ENCODE data around the gene NAA60. TPM values are rescaled to one million over a fixed set of nuclear protein-coding genes. Genes with fewer than 3 reads are reported as not detected.
A peak's percentile ranks its signal among the peaks of the same experiment; 100 is the strongest.

Gene NAA60
- total and polyA plus RNA-seq, 9 of the 15 experiments (the other 6 are each of a cell fraction or from before 2014, with no cell fraction given): 2.1 to 49.4 (median 10.3) TPM

DNA sequence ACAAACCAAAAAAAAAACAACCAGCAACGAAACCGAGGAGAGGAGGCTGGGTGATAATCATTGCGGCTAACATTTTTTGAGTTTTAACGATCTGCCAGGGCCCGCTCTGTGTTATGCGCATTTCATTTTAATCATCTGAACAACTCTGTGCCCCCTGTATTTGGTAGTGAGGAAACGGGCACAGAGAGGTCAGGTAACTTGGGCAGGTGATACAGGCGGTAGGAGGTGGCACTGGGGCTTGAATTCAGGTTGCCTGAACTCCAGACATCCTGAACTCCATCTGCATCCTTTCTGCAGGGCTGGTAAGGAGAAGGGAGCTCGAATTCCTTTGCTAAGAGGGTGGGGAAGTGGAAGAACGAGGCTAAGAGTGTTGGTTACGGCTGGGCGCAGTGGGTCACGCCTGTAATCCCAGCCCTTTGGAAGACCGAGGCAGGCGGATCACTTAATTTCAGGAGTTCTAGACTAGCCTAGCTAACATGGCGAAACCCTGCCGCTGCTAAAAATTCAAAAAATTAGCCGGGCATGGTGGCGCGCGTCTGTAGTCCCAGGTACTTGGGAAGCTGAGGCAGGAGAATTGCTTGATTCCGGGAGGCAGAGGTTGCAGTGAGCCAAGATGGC lies 58.4 kb downstream of the NAA60 start (continued):
- no peak for TF ChIP-seq PBX2 (CRISPR knock-in tag; IDR thresholded peaks at IDR 0.05; ENCODE audit: low read depth)
- TF ChIP-seq PBX2 (tag; conservative IDR thresholded peaks at IDR 0.05; ENCODE audit: low read depth): no peak

GRCh38 chr16:3503523-3503922 lies 60.0 kb downstream of the NAA60 start:
- Histone ChIP-seq H2AFZ (ENCODE audit: low read depth, low read length) (no peak overlapping the region), H4K20me1 (replicated peaks; ENCODE audit: control insufficient read depth, insufficient read depth, low read length) (no peaks in the 10 kb centered on the region), H3K4me2 (ENCODE audit: insufficient read depth, low read length) (no peak overlapping the region), H3K9ac (ENCODE audit: insufficient read depth in 1 of 2, low read depth in 2 of 2, low read length in 2 of 2) (no peak overlapping the region), H3K9me3 (replicated peaks; ENCODE audit: control insufficient read depth, insufficient read depth, low read depth, low read length) (0 out of 2 replicates have a peak, but pooled peaks cover 4% of the 10 kb centered on the region), H3K9me1 (ENCODE audit: control insufficient read depth, insufficient read depth, low read length) (no peaks in the 10 kb centered on the region), H3K79me2 (ENCODE audit: control insufficient read depth, insufficient read depth, low read length) (no peaks in the 10 kb centered on the region), H3K36me3 (ENCODE audit: control insufficient read depth, insufficient read depth, low read length) (no peaks in the 10 kb centered on the region), H3K27ac (ENCODE audit: extremely low read depth, low read depth, low read length) (no peak overlapping the region), H3K4me3 (no peak overlapping the region), H3K27me3 (ENCODE audit: control insufficient read depth in 2 of 2, insufficient read depth in 2 of 2, low read length in 2 of 2) (no peaks in the 10 kb centered on the region), H3K4me1 (replicated peaks in 1 of 2; ENCODE audit: control insufficient read depth in 2 of 2, insufficient read depth in 2 of 2, low read length in 2 of 2) (peaks cover 2 to 27% of the 10 kb centered on the region in 2 experiments; a peak in 3 of 5 replicates)
- DNase-seq (ENCODE audit: extremely low read depth in 1 of 4, low spot score in 3 of 4) (no peak), FAIRE-seq (no peak), ATAC-seq (no peak)
- in situ Hi-C loops (cut with MboI): no loop called here
- intact Hi-C loops (cut with micrococcal nuclease): loop anchor here (5.0 to 10.0 kb wide), 2 partner anchors 241 to 319 kb away; partner anchors contain the start of gene OR1F1
- TF ChIP-seq, protein P1, sequence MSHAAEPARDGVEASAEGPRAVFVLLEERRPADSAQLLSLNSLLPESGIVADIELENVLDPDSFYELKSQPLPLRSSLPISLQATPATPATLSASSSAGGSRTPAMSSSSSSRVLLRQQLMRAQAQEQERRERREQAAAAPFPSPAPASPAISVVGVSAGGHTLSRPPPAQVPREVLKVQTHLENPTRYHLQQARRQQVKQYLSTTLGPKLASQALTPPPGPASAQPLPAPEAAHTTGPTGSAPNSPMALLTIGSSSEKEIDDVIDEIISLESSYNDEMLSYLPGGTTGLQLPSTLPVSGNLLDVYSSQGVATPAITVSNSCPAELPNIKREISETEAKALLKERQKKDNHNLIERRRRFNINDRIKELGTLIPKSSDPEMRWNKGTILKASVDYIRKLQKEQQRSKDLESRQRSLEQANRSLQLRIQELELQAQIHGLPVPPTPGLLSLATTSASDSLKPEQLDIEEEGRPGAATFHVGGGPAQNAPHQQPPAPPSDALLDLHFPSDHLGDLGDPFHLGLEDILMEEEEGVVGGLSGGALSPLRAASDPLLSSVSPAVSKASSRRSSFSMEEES (CRISPR knock-in tag; IDR thresholded peaks at IDR 0.05): peak; percentile 45; the same call in 1 of the 2 replicates
- TF ChIP-seq RAD51 (IDR thresholded peaks at IDR 0.05; ENCODE audit: borderline replicate concordance, low read depth): peak; percentile 26; the same call in 1 of the 2 replicates
- TF ChIP-seq NR4A1 (CRISPR knock-in tag; IDR thresholded peaks at IDR 0.05): no peak
- no peak for TF ChIP-seq NR4A1 (tag; IDR thresholded peaks at IDR 0.05)
- no peak for TF ChIP-seq ELF1 (tag; IDR thresholded peaks at IDR 0.05)
- TF ChIP-seq TBP (optimal IDR thresholded peaks at IDR 0.05; ENCODE audit: low read depth, low read length): no peak
- TF ChIP-seq TAF9B (IDR thresholded peaks at IDR 0.05; ENCODE audit: partially characterized antibody): no peak
- BruUV-seq (replicated peaks): no TSS peak
- ChIA-PET POLR2A (interaction anchor here (1.2 kb wide), 1 partner anchor 215 kb away, joined by 3 read pairs; no protein-coding TSS in a partner anchor), CTCF (ENCODE audit: low intra/inter-chr PET ratio) (no interaction called here)
- WGBS (ENCODE audit: insufficient coverage, low coverage, missing lambda C conversion rate): 30% methylated on average over 6 of the region's 6 CpGs
